Stimulated activated CD4-positive, alpha-beta T cell treated with anti-CD3 and anti-CD28 coated beads, Interleukin-15, amount 100 ng/mL, for 48 hours (primary cell): Measurements from ENCODE around the gene SMAD7.
A peak's percentile ranks its signal among the peaks of the same experiment; 100 is the strongest.

Experiments
- DNase-seq, 2 donors: peaks; one replicate each; pipeline ENCODE4 v3.0.0-alpha.2; 2020; ENCODE audit warnings: low read depth in 2 of 2

The SMAD7 gene

GRCh38 chr18:48959921-48960920 is 9.5 kb upstream of the SMAD7 start:
- no peak for DNase-seq

GRCh38 chr18:48959551-48959920 is 8.8 kb upstream of the SMAD7 start:
- no peak for DNase-seq

GRCh38 chr18:48958951-48959350 is 8.2 kb upstream of the SMAD7 start:
- no peak for DNase-seq

- no peak for DNase-seq
Observed at GRCh38 chr18:48957616-48958015, 6.9 kb upstream of the SMAD7 start.

GRCh38 chr18:48957136-48957535 is 6.4 kb upstream of the SMAD7 start:
- DNase-seq, result no peak

GRCh38 chr18:48956356-48956755 is 5.6 kb upstream of the SMAD7 start:
- no peak for DNase-seq

GRCh38 chr18:48955830-48956261 is 5.1 kb upstream of the SMAD7 start:
- DNase-seq, result no peak

GRCh38 chr18:48954886-48955819 is 4.4 kb upstream of the SMAD7 start:
- DNase-seq, result no peak

GRCh38 chr18:48953104-48953706 is 2.4 kb upstream of the SMAD7 start:
- no peak for DNase-seq

GRCh38 chr18:48952287-48953103 is 1.7 kb upstream of the SMAD7 start:
- no peak for DNase-seq

- DNase-seq, result peak in 1 of 2 donors; percentile 40
Observed at GRCh38 chr18:48951448-48952286, 902 bp upstream of the SMAD7 start.

GRCh38 chr18:48949606-48950535 is 894 bp downstream of the SMAD7 start:
- no peak for DNase-seq

GRCh38 chr18:48949050-48949605 is 1.6 kb downstream of the SMAD7 start:
- DNase-seq, result no peak

GRCh38 chr18:48948112-48949049 is 2.4 kb downstream of the SMAD7 start:
- DNase-seq, result no peak

- DNase-seq, result no peak
Observed at GRCh38 chr18:48947560-48947959, 3.2 kb downstream of the SMAD7 start.

- no peak for DNase-seq
Observed at GRCh38 chr18:48947092-48947491, 3.7 kb downstream of the SMAD7 start.

- no peak for DNase-seq
Observed at GRCh38 chr18:48946329-48946835, 4.4 kb downstream of the SMAD7 start.

- DNase-seq, result no peak
Observed at GRCh38 chr18:48945953-48946217, 4.9 kb downstream of the SMAD7 start.
